ENCODE measurements around the gene VEZT.

The VEZT gene

DNA sequence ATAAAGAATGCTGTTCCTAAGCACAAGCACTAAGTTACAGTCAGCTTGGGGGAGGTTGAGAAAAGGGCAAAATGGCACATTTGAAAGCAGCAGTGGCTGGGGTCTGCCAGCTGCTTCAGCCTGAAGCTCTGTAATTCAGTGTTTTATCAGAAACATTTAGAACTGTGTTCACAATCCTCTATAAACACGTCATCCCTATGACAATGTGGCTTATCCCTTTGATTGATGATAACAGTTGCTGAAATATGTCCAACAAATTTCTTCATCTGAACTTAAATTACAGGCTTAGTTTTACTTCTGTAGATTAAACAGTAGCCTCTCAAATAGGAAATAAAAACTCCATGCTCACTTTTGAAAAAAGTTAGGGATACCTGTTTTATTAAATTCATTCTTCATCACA lies 108.8 kb downstream of the VEZT start:
- no peak for DNase-seq

DNA sequence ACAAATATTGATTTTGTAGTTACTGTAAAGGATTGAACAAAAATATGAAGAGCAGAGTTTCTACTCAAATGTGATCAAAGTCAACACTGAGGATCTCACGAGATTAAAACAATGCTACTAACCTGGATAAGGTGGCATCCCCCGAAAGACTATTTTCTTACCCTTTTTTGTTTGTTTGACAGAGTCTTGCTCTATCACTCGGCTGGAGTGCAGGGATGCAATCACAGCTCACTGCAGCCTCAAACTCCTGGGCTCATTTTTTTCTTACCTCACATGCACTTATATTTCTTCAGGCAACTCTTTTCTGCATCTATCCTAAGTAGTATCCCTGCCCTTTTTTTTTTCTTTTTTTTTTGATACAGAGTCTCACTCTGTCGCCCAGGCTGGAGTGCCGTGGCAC lies 109.2 kb downstream of the VEZT start:
- DNase-seq, result no peak

DNA sequence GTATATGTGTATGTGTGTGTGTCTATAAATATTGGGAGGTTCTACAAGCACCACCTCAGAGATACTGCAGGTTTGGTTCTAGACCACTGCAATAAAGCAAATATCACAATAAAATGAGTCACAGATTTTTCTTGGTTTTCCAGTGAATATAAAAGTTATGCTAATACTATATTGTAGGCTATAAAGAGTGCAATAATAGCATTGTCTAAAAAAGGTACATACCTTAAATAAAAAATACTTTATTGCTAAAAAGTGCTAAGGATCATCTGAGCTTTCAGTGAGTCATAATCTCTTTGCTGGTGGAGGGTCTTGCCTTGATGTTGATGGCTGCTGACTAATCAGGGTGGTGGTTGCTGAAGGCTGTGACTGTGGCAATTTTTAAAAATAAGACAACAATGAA lies 111.1 kb downstream of the VEZT start:
- DNase-seq, result no peak

DNA sequence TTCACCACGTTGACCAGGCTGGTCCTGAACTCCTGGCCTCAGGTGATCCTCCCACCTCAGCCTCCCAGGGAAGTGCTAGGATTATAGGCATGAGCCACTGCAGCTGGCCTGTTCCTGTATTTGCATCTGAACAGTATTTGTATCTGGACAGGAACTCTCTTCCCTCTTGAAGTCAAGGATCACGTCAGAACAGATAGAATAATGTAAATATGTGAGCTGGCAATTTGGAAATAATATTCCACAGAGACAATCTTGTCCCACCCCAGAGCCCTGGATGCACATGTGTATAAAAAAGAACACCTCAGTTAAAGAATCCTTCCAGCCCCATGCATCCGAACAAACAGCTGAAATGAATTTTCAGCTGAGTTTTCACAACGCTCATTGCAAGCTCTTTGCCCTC lies 118.3 kb downstream of the VEZT start:
- no peak for DNase-seq

DNA sequence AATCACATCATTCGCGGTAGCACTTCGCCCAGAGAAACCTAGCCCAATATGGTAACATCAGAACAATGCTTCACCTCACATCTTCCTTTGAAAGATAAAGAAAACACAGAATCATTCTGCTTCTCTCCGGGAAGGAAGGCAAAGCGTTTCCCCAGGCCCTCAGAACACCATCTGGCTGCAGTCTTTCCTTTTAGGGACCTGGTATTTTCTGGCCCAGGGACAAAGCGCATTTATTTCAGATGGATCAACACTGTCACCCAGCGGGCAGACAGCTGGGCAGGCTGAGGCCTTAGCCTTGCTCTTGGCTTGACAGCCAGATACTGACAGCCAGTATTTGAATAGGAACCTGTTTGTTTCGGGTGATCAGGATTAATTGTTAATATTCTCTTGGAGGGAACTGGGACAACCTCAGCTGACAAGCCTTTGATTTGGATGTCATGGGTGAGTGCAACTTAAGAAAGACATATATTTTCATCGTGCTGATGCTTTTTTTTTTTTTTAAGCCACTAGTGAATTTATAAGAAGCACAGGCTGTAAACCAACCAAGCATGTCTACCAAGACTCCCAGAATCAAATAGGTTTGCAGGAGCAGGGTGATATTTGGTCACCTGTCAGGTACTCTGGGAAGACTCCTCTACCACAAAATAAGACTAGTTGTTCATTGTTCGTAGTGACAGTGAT lies 118.9 kb downstream of the VEZT start:
- DNase-seq, result no peak

DNA sequence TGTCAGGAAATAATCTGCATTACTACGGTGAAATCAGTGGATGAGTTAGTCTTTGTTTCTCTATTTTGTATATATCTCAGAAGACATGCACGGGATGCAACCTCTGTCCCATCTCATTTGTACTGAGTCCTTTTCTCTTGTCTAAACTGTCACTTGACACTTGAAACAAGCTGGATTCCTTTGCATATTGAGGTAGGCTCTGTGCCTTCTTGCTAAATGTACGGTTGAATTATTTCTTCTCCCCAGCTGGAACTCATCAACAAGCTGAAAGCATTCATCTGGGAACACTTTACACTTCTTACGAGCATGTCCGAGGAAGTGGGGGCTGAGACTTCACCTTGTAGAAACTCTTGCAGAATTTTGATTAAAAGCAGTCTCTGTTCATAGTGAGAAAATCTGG lies 119.5 kb downstream of the VEZT start:
- DNase-seq, result no peak

DNA sequence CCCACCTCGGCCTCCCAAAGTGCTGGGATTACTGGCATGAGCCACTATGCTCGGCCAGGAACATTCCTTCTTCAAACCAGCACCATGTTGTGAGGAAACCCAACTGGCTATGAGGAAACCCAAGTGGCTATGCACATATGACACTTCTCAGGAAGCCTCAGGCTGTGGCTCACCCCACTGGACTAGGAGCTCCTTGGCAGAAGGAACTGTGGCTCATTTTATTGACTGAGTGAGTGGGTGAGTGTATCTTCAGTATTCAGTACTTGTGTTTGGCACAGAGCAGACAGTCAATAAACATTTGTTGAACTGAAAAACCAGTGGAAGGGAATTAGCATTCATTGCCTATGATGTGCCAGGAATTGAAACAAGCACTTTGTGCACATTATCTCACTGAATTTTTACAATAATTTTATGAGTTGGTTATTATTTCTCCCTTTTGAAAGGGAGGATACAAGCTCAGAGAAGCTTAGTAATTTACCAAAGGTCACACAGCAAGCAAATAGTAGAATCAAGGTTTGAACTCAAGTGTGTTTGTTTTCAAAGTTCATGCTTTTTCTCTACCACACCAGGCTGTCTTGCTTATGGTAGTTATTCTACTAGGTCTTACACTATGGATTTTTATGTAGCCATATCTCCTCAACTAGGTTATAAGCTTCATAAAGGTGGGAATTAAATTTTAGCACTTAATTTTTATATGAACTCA lies 121.6 kb downstream of the VEZT start:
- no peak for DNase-seq

DNA sequence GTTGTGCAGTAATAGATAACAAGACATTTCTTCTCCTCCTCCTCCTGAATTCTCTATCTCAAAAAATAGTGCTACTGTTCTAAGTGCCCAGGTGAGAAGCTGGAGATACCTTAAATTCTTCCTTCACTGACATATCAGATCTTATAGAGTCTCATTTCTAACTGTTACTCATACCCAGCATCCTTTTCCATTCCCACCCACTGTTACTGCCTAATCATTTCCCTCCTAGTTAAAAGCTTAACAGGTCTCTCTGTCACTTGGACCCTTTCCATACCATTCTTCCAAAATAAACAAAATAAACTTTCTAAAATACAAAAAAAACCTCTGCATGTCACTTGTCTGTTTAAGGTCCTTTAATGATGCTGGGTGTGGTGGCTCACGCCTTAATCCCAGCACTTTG lies 124.4 kb downstream of the VEZT start:
- no peak for DNase-seq

DNA sequence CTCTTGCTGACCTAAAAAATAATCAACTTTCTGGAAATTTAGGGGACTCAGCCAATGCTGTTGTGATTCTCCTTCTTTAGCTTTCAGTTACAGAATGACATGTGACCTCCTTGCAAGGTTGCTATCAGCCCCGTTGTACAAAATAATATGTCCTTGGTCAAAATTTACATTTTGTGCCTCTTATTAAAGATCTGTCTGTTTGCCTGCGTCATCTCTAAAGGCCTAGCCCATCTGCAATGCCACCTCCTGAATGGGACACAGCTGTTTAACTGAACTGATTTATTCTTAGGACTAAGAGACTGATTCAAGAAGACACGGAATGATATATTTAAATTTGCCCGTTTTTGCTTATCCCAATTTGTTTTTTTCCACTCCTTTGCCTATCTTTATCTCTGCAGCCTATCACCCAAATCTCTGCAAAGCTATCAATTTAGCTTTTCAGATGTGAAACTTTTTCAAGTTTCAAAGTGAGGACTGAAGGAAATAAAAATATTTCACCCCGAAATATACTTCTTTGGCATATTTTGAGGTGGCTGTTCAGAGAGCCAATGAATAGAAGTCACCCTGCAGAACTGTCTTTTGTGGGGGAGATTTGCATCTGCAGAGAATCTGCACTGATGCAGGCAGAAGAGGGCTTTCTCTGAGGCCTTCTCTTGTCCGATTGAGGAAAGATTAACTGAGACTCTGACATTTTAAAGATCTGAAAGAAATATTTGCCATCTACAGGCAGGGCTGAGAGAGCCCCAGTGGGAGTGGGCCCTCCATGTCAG lies 126.0 kb downstream of the VEZT start:
- no peak for DNase-seq

DNA sequence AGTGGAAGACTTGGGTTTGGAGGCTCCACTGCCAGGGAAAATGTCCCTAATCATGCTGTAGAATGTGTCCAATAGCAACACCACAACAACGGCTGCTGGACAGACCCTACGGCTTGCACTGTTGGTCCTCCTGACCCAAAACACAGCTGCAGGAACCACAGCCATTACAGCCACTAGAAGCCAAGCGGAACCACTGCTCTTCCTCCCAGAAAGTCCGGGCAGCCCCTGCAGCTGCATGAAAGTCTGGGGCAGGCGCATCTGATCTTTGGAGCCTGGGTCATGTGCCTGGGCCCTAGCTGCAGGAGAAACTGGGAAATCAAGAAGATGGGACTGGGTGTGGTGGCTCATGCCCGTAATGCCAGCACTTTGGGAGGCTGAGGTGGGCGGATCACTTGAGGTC lies 131.7 kb downstream of the VEZT start:
- no peak for DNase-seq

DNA sequence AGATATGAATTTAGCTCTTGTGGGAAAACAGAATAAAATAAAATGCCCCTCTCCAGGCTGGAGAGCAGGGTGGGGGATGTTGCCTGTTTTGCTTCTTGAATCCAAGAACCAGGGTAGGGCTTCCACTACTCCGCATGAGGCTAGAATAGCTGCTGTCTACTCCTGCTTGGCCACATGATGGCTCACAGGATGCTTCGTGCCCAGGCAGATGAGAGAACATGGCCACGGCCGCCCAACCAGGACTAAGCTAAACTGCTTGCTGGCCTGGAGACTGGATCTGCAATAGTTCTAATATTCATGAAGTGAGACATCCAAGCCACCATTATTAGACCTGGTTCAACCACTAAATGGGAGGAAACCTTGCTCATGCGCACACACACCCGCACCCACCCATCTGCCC lies 134.1 kb downstream of the VEZT start:
- DNase-seq, result no peak
